Trophoblast cell (in vitro differentiated cells and primary cell): ENCODE measurements around the gene CASP9.
"Not testable (repeated sequence)": the region's sequence is repeated elsewhere in the genome, so short reads cannot be mapped to it uniquely, and the experiment has no call there.

Source experiments
- DNase-seq, 2 donors: peaks; one replicate each; pipeline ENCODE4 v3.0.0-alpha.2; 2016
- H2AFZ ChIP-seq: 2 replicates; pipeline ENCODE4 v1.6.1; 2013; ENCODE audit warnings: low read length, moderate library complexity, mild to moderate bottlenecking; ENCODE audit not compliant: insufficient read depth, poor library complexity
- H2AK5ac ChIP-seq: 2 replicates; pipeline ENCODE4 v1.6.1; 2013; ENCODE audit warnings: mild to moderate bottlenecking, low read length
- H2BK120ac ChIP-seq: 2 replicates; pipeline ENCODE4 v1.6.1; 2013; ENCODE audit warnings: low read length, mild to moderate bottlenecking, moderate library complexity; ENCODE audit not compliant: insufficient read depth, poor library complexity
- H2BK12ac ChIP-seq: 2 replicates; pipeline ENCODE4 v1.6.1; 2013; ENCODE audit warnings: mild to moderate bottlenecking, low read length, moderate library complexity
- H2BK5ac ChIP-seq: 2 replicates; pipeline ENCODE4 v1.6.1; 2013; ENCODE audit warnings: low read length, low read depth, moderate library complexity, mild to moderate bottlenecking; ENCODE audit not compliant: poor library complexity
- H3K14ac ChIP-seq: 2 replicates; pipeline ENCODE4 v1.6.1; 2013; ENCODE audit warnings: mild to moderate bottlenecking, low read length
- H3K18ac ChIP-seq: 2 replicates; pipeline ENCODE4 v1.6.1; 2013; ENCODE audit warnings: mild to moderate bottlenecking, low read length
- H3K23ac ChIP-seq: 2 replicates; pipeline ENCODE4 v1.6.1; 2013; ENCODE audit warnings: low read length
- H3K27ac ChIP-seq: 2 replicates; pipeline ENCODE4 v1.5.1; 2013; ENCODE audit warnings: low read depth, mild to moderate bottlenecking, inconsistent platforms, low read length, moderate library complexity
- H3K27me3 ChIP-seq: 2 replicates; pipeline ENCODE4 v1.6.1; 2013; ENCODE audit warnings: inconsistent platforms, mild to moderate bottlenecking, low read length, moderate library complexity; ENCODE audit not compliant: insufficient read depth
- H3K36me3 ChIP-seq, 2 experiments: 1 replicate in 1 of 2; 2 replicates in 1 of 2; pipeline ENCODE4 v1.6.1; 2013; ENCODE audit warnings: low read length in 2 of 2, mild to moderate bottlenecking in 2 of 2, moderate library complexity in 1 of 2; ENCODE audit not compliant: insufficient read depth in 2 of 2, control insufficient read depth in 1 of 2
- H3K4ac ChIP-seq: 2 replicates; pipeline ENCODE4 v1.6.1; 2013; ENCODE audit warnings: low read depth, mild to moderate bottlenecking, low read length, moderate library complexity
- H3K4me1 ChIP-seq, 2 experiments: 1 replicate in 1 of 2; 2 replicates in 1 of 2; pipeline ENCODE4 v1.6.1; 2013; ENCODE audit warnings: low read length in 2 of 2, mild to moderate bottlenecking in 2 of 2, moderate library complexity in 1 of 2; ENCODE audit not compliant: insufficient read depth in 2 of 2, control insufficient read depth in 1 of 2
- H3K4me2 ChIP-seq: 2 replicates; pipeline ENCODE4 v1.6.1; 2013; ENCODE audit warnings: inconsistent platforms, mild to moderate bottlenecking, low read length, moderate library complexity
- H3K4me3 ChIP-seq: 2 replicates; pipeline ENCODE4 v1.5.1; 2013; ENCODE audit warnings: mild to moderate bottlenecking, low read depth, low read length, inconsistent platforms
- H3K79me1 ChIP-seq: one replicate; pipeline ENCODE4 v1.6.1; 2013; ENCODE audit warnings: low read length
- H3K79me2 ChIP-seq: 2 replicates; pipeline ENCODE4 v1.6.1; 2013; ENCODE audit warnings: low read length, mild to moderate bottlenecking; ENCODE audit not compliant: control insufficient read depth, insufficient read depth, poor library complexity
- H3K9ac ChIP-seq: 2 replicates; pipeline ENCODE4 v1.6.1; 2013; ENCODE audit warnings: mild to moderate bottlenecking, low read length
- H3K9me3 ChIP-seq: 2 replicates; pipeline ENCODE4 v1.6.1; 2013; ENCODE audit warnings: low read depth, mild to moderate bottlenecking, control low read depth, inconsistent platforms, low read length; ENCODE audit not compliant: insufficient read depth
- H4K12ac ChIP-seq: 2 replicates; pipeline ENCODE4 v1.6.1; 2013; ENCODE audit warnings: low read depth, mild to moderate bottlenecking, low read length, moderate library complexity
- H4K8ac ChIP-seq: 2 replicates; pipeline ENCODE4 v1.6.1; 2013; ENCODE audit warnings: low read depth, mild to moderate bottlenecking, low read length, moderate library complexity
- H4K91ac ChIP-seq: one replicate; pipeline ENCODE4 v1.6.1; 2013; ENCODE audit warnings: low read depth, mild to moderate bottlenecking, low read length, moderate library complexity
- WGBS: extraction: QIAGEN DNeasy Blood & Tissue Kit; methylation state at CpG from one replicate; pipeline ENCODE4 v1.1.7; 2013; ENCODE audit warnings: missing lambda C conversion rate; ENCODE audit not compliant: insufficient read length, insufficient coverage; ENCODE audit errors: extremely low coverage; 5-methylcytosine and 5-hydroxymethylcytosine counted together

Gene CASP9

DNA sequence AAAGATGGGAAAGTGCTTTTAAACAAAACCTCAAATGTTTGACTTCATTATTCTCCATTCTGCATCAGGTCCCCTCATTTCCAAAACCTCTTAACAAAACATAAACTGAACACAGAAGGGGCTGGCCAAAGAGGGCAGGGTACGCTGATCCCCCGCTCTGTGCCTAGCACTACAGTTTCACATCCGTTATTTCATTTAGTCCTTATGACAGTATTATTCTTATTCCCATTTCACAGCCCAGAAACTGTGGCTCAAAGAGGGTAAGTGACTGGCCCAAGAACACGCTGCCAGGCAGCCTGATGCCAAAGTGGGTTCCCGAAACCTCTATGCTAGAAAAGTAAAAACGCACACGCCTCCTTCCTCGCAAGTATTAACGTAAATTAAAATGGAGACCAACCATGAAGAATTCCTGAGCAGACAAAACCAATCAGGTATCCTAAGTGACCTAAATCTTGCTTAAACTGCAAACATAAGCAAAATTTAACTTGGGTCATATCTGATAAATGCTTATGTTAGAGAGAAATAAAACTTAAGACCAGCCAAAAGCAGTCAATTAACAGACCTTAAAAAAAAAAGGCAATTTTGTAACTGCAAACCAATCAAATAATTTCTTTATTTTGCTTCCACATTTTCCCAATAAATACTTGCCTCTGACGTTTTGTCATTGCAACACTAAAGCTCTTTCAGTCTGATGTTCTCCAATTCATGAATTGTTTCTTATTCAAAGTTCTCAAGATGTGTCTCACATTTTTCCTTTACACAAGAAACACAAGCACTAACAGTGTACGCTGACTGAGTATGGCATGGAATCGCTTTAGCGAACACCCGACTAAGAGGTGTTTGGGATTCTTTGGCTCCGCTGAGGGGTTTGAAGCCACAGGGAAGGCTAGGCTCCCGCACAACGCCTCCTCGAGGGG is 653 bp downstream of the CASP9 start:
- WGBS, result no CpG with 5 or more reads among the region's 18 CpGs
- Histone ChIP-seq H3K23ac (no peak overlapping the region), H3K79me2 (peaks cover 3% of the 10 kb centered on the region), H3K27me3 (no peaks in the 10 kb centered on the region), H2AFZ (peak overlapping the region; percentile 70), H2BK12ac (no peak overlapping the region), H3K4me1 (peaks cover 5 to 6% of the 10 kb centered on the region in 2 experiments), H4K91ac (no peak overlapping the region), H3K18ac (peak overlapping the region; percentile 85), H2BK120ac (no peak overlapping the region), H3K9ac (no peak overlapping the region), H4K12ac (no peak overlapping the region), H3K27ac (no peak overlapping the region), H3K4me3 (peak overlapping the region; percentile 91), H3K79me1 (peaks cover 11% of the 10 kb centered on the region), H3K4me2 (peak overlapping the region; percentile 89), H3K36me3 (no peaks in the 10 kb centered on the region), H3K9me3 (no peaks in the 10 kb centered on the region), H3K14ac (peak overlapping the region; percentile 87), H4K8ac (peak overlapping the region; percentile 81), H2BK5ac (no peak overlapping the region), H3K4ac (no peak overlapping the region), H2AK5ac (no peak overlapping the region)
- DNase-seq, result peak in 1 of 2 donors; percentile 2

DNA sequence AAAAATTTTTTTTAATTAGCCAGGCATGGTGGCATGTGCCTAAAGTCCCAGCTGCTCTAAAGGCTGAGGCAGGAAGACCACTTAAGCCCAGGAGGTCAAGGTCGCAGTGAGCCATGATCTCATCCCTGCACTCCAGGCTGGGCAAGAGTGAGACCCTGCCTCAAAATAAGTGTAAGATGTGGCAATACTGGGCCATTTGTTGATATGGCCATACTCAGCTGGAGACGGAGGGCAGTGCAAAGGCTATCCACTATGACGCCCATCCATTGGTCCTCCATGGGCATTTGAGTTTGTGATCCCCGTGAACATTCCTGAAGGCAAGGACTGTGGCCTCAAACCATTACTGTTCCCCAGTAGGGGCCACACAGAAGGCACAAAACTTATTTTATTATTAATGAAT is 1.5 kb downstream of the CASP9 start:
- Histone ChIP-seq H3K9ac (no peak overlapping the region), H4K12ac (no peak overlapping the region), H2AFZ (no peak overlapping the region), H3K36me3 (no peaks in the 10 kb centered on the region), H3K27me3 (no peaks in the 10 kb centered on the region), H3K79me2 (peaks cover 3% of the 10 kb centered on the region), H3K79me1 (peaks cover 11% of the 10 kb centered on the region), H3K4me3 (no peak overlapping the region), H2BK5ac (no peak overlapping the region), H2BK120ac (no peak overlapping the region), H3K18ac (no peak overlapping the region), H2BK12ac (no peak overlapping the region), H3K14ac (no peak overlapping the region), H3K23ac (no peak overlapping the region), H4K91ac (no peak overlapping the region), H2AK5ac (no peak overlapping the region), H3K9me3 (no peaks in the 10 kb centered on the region), H3K4me1 (peaks cover 5 to 6% of the 10 kb centered on the region in 2 experiments), H3K4ac (no peak overlapping the region), H4K8ac (no peak overlapping the region), H3K4me2 (no peak overlapping the region), H3K27ac (no peak overlapping the region)
- DNase-seq, result no peak
- no CpG with 5 or more reads among the region's 4 CpGs for WGBS

DNA sequence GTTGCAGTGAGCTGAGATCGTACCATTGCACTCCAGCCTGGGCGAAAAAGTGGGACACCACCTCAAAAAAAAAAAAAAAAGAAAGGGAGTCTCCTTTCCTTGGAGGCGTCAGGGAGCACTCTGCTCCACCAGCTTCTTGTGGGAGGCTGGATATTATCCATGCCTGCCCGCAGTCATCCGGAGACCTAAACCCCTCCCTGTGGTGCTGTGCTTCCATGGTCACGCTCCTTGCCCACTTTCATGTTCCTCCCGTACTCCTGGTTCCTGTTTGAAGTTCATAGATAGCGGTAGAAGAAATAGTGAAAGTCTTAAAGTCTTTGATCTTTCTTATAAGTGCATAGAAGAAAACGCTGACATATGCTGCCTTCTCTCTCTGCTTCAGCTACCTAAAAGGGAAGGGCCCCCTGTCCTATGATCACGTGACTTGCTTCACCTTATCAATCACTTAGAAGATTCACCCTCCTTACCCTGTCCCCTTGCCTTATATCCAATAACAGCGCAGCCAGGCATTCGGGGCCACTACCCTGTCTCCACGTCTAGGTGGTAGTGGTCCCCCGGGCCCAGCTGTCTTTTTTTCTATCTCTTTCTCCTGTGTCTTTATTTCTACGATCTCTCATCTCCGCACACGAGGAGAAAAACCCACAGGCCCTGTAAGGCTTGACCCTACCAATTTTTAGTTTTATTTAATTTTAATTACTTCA is 2.7 kb downstream of the CASP9 start:
- not testable (repeated sequence) for H3K36me3 ChIP-seq, H3K14ac ChIP-seq, H2BK12ac ChIP-seq, H3K9ac ChIP-seq, H3K23ac ChIP-seq, H3K27ac ChIP-seq, H3K4me3 ChIP-seq, H3K4me1 ChIP-seq, H2BK120ac ChIP-seq, H4K8ac ChIP-seq, H4K91ac ChIP-seq, H3K9me3 ChIP-seq, H2BK5ac ChIP-seq, DNase-seq, H2AK5ac ChIP-seq, H3K79me2 ChIP-seq, H2AFZ ChIP-seq, H3K4me2 ChIP-seq, H3K79me1 ChIP-seq, H3K27me3 ChIP-seq, H3K18ac ChIP-seq, H3K4ac ChIP-seq, H4K12ac ChIP-seq
- no CpG with 5 or more reads among the region's 17 CpGs for WGBS

GRCh38 chr1:15519625-15520024 is 4.4 kb downstream of the CASP9 start:
- H3K36me3 ChIP-seq, result peaks cover 0 to 2% of the 10 kb centered on the region in 2 experiments
- no peak overlapping the region for H3K18ac ChIP-seq
- H3K79me1 ChIP-seq, result peaks cover 5% of the 10 kb centered on the region
- no peak overlapping the region for H2BK5ac ChIP-seq
- H2BK120ac ChIP-seq, result no peak overlapping the region
- peaks cover 3% of the 10 kb centered on the region for H3K79me2 ChIP-seq
- no peak overlapping the region for H4K91ac ChIP-seq
- no peak overlapping the region for H3K4ac ChIP-seq
- no peaks in the 10 kb centered on the region for H3K27me3 ChIP-seq
- no peak overlapping the region for H4K8ac ChIP-seq
- H3K14ac ChIP-seq, result no peak overlapping the region
- H3K9ac ChIP-seq, result no peak overlapping the region
- no peak overlapping the region for H3K23ac ChIP-seq
- H2AK5ac ChIP-seq, result no peak overlapping the region
- H3K4me2 ChIP-seq, result no peak overlapping the region
- H2AFZ ChIP-seq, result no peak overlapping the region
- no peak overlapping the region for H3K4me3 ChIP-seq
- H3K9me3 ChIP-seq, result no peaks in the 10 kb centered on the region
- H3K27ac ChIP-seq, result no peak overlapping the region
- H3K4me1 ChIP-seq, result peaks cover 3% of the 10 kb centered on the region in 2 experiments
- no peak overlapping the region for H4K12ac ChIP-seq
- no CpG with 5 or more reads among the region's 3 CpGs for WGBS
- no peak for DNase-seq
- H2BK12ac ChIP-seq, result no peak overlapping the region
